ENCODE data around the gene STK36. TPM values are rescaled to one million over a fixed set of nuclear protein-coding genes. Genes with fewer than 3 reads are reported as not detected.

STK36 gene
- total RNA-seq, 1 donor from 2014 or later = 20.2 TPM

- Mint-ChIP-seq H3K27me3 (no peaks in the 10 kb centered on the region), H3K36me3 (ENCODE audit: low read depth) (peaks cover 32% of the 10 kb centered on the region), H3K9me3 (peaks cover 3% of the 10 kb centered on the region), H3K4me3 (no peak overlapping the region), H3K27ac (peak overlapping the region; percentile 19), H3K4me1 (peaks cover 36% of the 10 kb centered on the region)
- no peak for DNase-seq
- intact Hi-C loops (cut with micrococcal nuclease) = loop anchor here (5.0 kb wide), 1 partner anchor 165 kb away; no protein-coding TSS in a partner anchor
Measured at GRCh38 chr2:218732052-218732760, 60.3 kb downstream of the STK36 start.

GRCh38 chr2:218732761-218733158 is 60.9 kb downstream of the STK36 start:
- peak overlapping the region; percentile 80 for H3K27ac Mint-ChIP-seq
- peaks cover 3% of the 10 kb centered on the region for H3K9me3 Mint-ChIP-seq

GRCh38 chr2:218733171-218734021 is 61.5 kb downstream of the STK36 start:
- intact Hi-C loops (cut with micrococcal nuclease) = loop anchor here (1.0 to 5.0 kb wide), 2 partner anchors 11 to 164 kb away; no protein-coding TSS in a partner anchor
- no peaks in the 10 kb centered on the region for H3K27me3 Mint-ChIP-seq

More at GRCh38 chr2:218732761-218733158, 60.9 kb downstream of the STK36 start:
- DNase-seq = no peak
- Mint-ChIP-seq H3K36me3 (ENCODE audit: low read depth) (peaks cover 31% of the 10 kb centered on the region), H3K4me1 (peaks cover 34% of the 10 kb centered on the region), H3K27me3 (no peaks in the 10 kb centered on the region), H3K4me3 (no peak overlapping the region)
- intact Hi-C loops (cut with micrococcal nuclease) = loop anchor here (1.0 to 5.0 kb wide), 2 partner anchors 12 to 165 kb away; no protein-coding TSS in a partner anchor

DNA sequence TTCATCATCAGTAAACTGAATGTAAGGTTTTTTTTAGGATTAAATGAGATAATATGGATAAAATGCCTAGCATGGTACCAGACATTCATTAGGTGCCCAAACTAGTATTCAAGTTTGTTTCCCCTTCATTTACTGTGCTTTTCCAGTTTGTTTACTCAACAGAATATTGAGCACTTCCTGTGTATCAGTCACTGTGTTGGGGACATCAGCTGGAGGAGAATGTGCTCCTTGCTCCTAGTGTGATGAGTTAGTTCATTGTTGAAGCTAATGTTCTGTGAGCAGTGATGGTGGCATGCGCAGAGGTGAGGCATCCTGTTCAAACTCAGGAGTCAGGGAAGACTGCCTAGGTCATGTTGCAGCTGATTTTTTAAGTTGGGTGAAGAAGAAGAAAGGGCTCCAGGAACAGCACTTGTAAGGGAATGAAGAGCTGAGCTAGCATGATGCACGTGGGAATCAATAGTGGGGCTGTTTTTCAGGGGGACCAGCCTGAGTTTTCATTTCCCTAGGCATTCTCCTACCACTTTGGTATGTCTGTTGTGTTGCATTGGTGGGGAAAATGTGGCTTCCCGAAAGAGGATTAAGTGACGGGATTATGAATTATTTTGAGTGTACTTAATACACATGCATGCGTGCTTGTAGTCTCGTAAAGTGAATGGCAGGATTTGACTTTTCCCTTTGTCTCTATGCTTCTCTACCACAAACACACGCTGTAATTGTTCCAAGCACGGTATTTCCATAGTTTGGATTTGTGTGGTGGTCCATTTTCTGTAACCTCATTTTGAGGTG is 62.5 kb downstream of the STK36 start:
- H3K4me1 Mint-ChIP-seq = peaks cover 34% of the 10 kb centered on the region
- no peaks in the 10 kb centered on the region for H3K27me3 Mint-ChIP-seq
- DNase-seq = no peak
- peaks cover 3% of the 10 kb centered on the region for H3K9me3 Mint-ChIP-seq
- no peak overlapping the region for H3K4me3 Mint-ChIP-seq
- intact Hi-C loops (cut with micrococcal nuclease) = loop anchor here (5.0 kb wide), 1 partner anchor 163 kb away; no protein-coding TSS in a partner anchor
- H3K36me3 Mint-ChIP-seq (ENCODE audit: low read depth) = peaks cover 43% of the 10 kb centered on the region
- peak overlapping the region; percentile 80 for H3K27ac Mint-ChIP-seq

More at GRCh38 chr2:218733171-218734021, 61.5 kb downstream of the STK36 start:
- peaks cover 34% of the 10 kb centered on the region for H3K4me1 Mint-ChIP-seq
- H3K27ac Mint-ChIP-seq = peak overlapping the region; percentile 80
- H3K9me3 Mint-ChIP-seq = peaks cover 3% of the 10 kb centered on the region
- peak; percentile 83 for DNase-seq
- peaks cover 36% of the 10 kb centered on the region for H3K36me3 Mint-ChIP-seq (ENCODE audit: low read depth)
- peak overlapping the region; percentile 32 for H3K4me3 Mint-ChIP-seq

GRCh38 chr2:218736531-218736930 is 64.6 kb downstream of the STK36 start:
- no peak for DNase-seq
- no peak overlapping the region for H3K4me3 Mint-ChIP-seq
- peaks cover 55% of the 10 kb centered on the region for H3K36me3 Mint-ChIP-seq (ENCODE audit: low read depth)
- H3K4me1 Mint-ChIP-seq = peaks cover 31% of the 10 kb centered on the region
- intact Hi-C loops (cut with micrococcal nuclease) = no loop called here
- H3K27me3 Mint-ChIP-seq = no peaks in the 10 kb centered on the region
- peaks cover 3% of the 10 kb centered on the region for H3K9me3 Mint-ChIP-seq
- H3K27ac Mint-ChIP-seq = no peak overlapping the region

GRCh38 chr2:218743068-218743467 is 71.2 kb downstream of the STK36 start:
- H3K36me3 Mint-ChIP-seq (ENCODE audit: low read depth) = peaks cover 63% of the 10 kb centered on the region
- no peaks in the 10 kb centered on the region for H3K27me3 Mint-ChIP-seq
- H3K9me3 Mint-ChIP-seq = no peaks in the 10 kb centered on the region
- no peak overlapping the region for H3K4me3 Mint-ChIP-seq
- H3K27ac Mint-ChIP-seq = peak overlapping the region; percentile 18
- DNase-seq = no peak
- peaks cover 22% of the 10 kb centered on the region for H3K4me1 Mint-ChIP-seq
- intact Hi-C loops (cut with micrococcal nuclease) = no loop called here

DNA sequence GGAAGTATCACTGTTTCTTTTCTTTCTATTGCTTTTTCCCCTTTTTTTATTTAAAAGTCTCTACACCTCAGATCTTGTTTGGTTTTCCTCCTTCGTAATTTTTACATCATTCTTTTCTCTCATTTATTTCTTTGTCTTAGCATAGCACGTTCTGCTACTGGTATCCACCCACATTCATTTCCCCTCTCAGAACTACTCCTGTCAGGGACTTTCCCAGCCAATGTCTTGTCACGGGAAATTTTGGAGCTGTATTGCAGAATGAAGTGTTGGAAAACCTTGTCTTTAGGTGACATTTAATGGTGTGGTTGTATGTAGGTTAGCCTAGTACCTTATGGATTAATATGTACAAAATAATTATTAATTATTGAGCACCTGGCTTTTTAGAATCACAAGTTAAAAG is 72.7 kb downstream of the STK36 start:
- DNase-seq = no peak
- peaks cover 62% of the 10 kb centered on the region for H3K36me3 Mint-ChIP-seq (ENCODE audit: low read depth)
- H3K27ac Mint-ChIP-seq = peak overlapping the region; percentile 81
- H3K4me3 Mint-ChIP-seq = peak overlapping the region; percentile 28
- H3K4me1 Mint-ChIP-seq = peaks cover 22% of the 10 kb centered on the region
- no peaks in the 10 kb centered on the region for H3K27me3 Mint-ChIP-seq
- intact Hi-C loops (cut with micrococcal nuclease) = loop anchor here (1.0 kb wide), 1 partner anchor 11 kb away; no protein-coding TSS in a partner anchor
- no peaks in the 10 kb centered on the region for H3K9me3 Mint-ChIP-seq

DNA sequence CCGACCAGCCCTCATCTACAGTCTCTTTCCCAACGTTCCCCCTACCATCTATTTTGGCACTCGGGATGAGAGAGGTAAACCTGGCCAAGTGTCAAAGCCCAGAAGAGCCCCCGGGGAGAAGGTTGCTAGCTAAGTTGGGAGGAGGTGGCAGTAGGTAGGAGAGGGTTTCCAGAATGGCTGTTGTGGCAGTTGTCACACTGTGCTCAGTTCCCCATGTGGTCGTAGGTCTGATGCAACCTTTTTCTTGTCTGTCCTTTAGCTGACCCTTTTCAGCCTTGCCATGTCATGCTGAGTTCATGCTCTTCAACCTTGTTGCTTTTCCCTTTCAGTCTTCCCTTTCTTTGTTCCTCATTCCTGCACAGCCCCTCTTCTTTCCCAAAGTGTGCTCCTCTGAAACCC is 73.3 kb downstream of the STK36 start:
- DNase-seq = no peak
- intact Hi-C loops (cut with micrococcal nuclease) = no loop called here
- Mint-ChIP-seq H3K4me3 (no peak overlapping the region), H3K4me1 (peaks cover 22% of the 10 kb centered on the region), H3K27me3 (no peaks in the 10 kb centered on the region), H3K27ac (peak overlapping the region; percentile 38), H3K36me3 (ENCODE audit: low read depth) (peaks cover 60% of the 10 kb centered on the region), H3K9me3 (no peaks in the 10 kb centered on the region)

GRCh38 chr2:218745559-218746469 is 73.9 kb downstream of the STK36 start:
- Mint-ChIP-seq H3K36me3 (ENCODE audit: low read depth) (peaks cover 60% of the 10 kb centered on the region), H3K4me1 (peaks cover 22% of the 10 kb centered on the region), H3K27ac (peak overlapping the region; percentile 18), H3K4me3 (no peak overlapping the region), H3K9me3 (no peaks in the 10 kb centered on the region), H3K27me3 (no peaks in the 10 kb centered on the region)
- intact Hi-C loops (cut with micrococcal nuclease) = no loop called here
- no peak for DNase-seq

- Mint-ChIP-seq H3K9me3 (no peaks in the 10 kb centered on the region), H3K4me1 (peaks cover 22% of the 10 kb centered on the region), H3K4me3 (no peak overlapping the region), H3K36me3 (ENCODE audit: low read depth) (peaks cover 61% of the 10 kb centered on the region), H3K27me3 (no peaks in the 10 kb centered on the region), H3K27ac (no peak overlapping the region)
- intact Hi-C loops (cut with micrococcal nuclease) = no loop called here
- DNase-seq = no peak
Measured at GRCh38 chr2:218746470-218746795, 74.5 kb downstream of the STK36 start.

GRCh38 chr2:218746960-218747359 is 75.1 kb downstream of the STK36 start:
- Mint-ChIP-seq H3K4me3 (no peak overlapping the region), H3K36me3 (ENCODE audit: low read depth) (peaks cover 63% of the 10 kb centered on the region), H3K9me3 (no peaks in the 10 kb centered on the region), H3K4me1 (peaks cover 22% of the 10 kb centered on the region), H3K27ac (no peak overlapping the region), H3K27me3 (no peaks in the 10 kb centered on the region)
- DNase-seq = no peak
- intact Hi-C loops (cut with micrococcal nuclease) = no loop called here

DNA sequence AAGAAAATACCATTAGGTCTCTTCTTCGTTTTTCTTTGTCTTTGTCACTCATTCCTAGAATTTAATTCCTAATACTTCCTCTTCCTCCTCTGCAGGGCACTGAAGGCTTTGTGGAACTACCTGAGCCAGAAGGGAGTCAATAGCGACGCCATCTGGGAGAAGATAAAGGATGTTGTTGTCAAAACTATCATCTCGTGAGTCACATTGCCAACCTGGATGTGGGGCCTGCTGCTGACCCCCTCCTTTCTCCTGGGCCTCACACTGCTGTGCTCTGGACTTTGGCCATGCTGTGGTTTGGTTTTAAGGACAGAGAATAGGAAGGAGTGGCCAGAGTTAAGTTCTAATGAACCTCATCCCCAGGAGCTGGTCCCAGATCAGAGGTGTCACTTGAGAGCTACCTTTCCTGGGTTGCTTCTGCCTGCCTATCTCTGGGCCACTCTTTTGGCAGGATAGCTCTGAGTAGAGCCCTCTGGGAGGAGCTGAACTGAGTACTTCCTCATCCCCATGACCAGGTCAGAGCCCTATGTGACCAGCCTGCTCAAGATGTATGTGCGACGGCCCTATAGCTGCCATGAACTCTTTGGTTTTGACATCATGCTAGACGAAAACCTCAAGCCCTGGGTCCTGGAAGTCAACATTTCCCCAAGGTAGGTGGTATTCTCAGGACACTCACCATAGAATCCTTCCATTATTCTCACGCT is 77.0 kb downstream of the STK36 start:
- no peak overlapping the region for H3K27ac Mint-ChIP-seq
- DNase-seq = no peak
- peaks cover 12% of the 10 kb centered on the region for H3K4me1 Mint-ChIP-seq
- H3K4me3 Mint-ChIP-seq = no peak overlapping the region
- intact Hi-C loops (cut with micrococcal nuclease) = no loop called here
- no peaks in the 10 kb centered on the region for H3K9me3 Mint-ChIP-seq
- H3K27me3 Mint-ChIP-seq = no peaks in the 10 kb centered on the region
- H3K36me3 Mint-ChIP-seq (ENCODE audit: low read depth) = peaks cover 70% of the 10 kb centered on the region

Data from activated CD4-positive, alpha-beta T cell treated with anti-CD3 and anti-CD28 coated beads, Interleukin-2, amount 10 ng/mL, durations not matched to agents 24 days and 14 days (primary cell).